C4-2B (cell line): Measurements from ENCODE around the gene DNMT1.

Source experiments
- CTCF ChIP-seq: fragments of 450-650 bp; conservative IDR thresholded peaks from 2 replicates; pipeline ENCODE4 v1.5.1; 2017; ENCODE audit warnings: mild to moderate bottlenecking
- ZFX ChIP-seq: fragments of 450-650 bp; IDR thresholded peaks from 2 replicates; pipeline ENCODE4 v1.6.1; 2017

GRCh38 chr19:10111405-10111811 lies 83.3 kb downstream of the DNMT1 start, which contains the start of gene P2RY11:
- TF ChIP-seq CTCF (no peak), ZFX (no peak)
